Measurements from ENCODE around the gene JAGN1.
"Not testable (repeated sequence)": the region's sequence is repeated elsewhere in the genome, so short reads cannot be mapped to it uniquely, and the experiment has no call there.

The JAGN1 gene

GRCh38 chr3:9928158-9928557, 37.7 kb downstream of the JAGN1 start:
- no peak for DNase-seq

- DNase-seq, result no peak
Observed at GRCh38 chr3:9930804-9931418, 40.5 kb downstream of the JAGN1 start.

GRCh38 chr3:9932535-9932842, 42.1 kb downstream of the JAGN1 start:
- no peak for DNase-seq

GRCh38 chr3:9932843-9933560, 42.6 kb downstream of the JAGN1 start:
- DNase-seq, result peak; percentile 77

- peak; percentile 93 for DNase-seq
Observed at GRCh38 chr3:9933561-9934234, 43.3 kb downstream of the JAGN1 start, which contains the start of gene CRELD1. TSS of gene CRELD1 (plus strand) at chr3:9933834. CDS start at chr3:9934439, 605 bp downstream.

GRCh38 chr3:9934235-9934621, 43.8 kb downstream of the JAGN1 start:
- no peak for DNase-seq

GRCh38 chr3:9934993-9935392, 44.6 kb downstream of the JAGN1 start:
- no peak for DNase-seq

- no peak for DNase-seq
Observed at GRCh38 chr3:9935966-9936510, 45.6 kb downstream of the JAGN1 start.

- no peak for DNase-seq
Observed at GRCh38 chr3:9937486-9938238, 47.3 kb downstream of the JAGN1 start.

- no peak for DNase-seq
Observed at GRCh38 chr3:9938966-9939365, 48.6 kb downstream of the JAGN1 start.

GRCh38 chr3:9939906-9940305, 49.5 kb downstream of the JAGN1 start:
- DNase-seq, result not testable (repeated sequence)

- DNase-seq, result no peak
Observed at GRCh38 chr3:9940746-9941145, 50.3 kb downstream of the JAGN1 start.

GRCh38 chr3:9942164-9942563, 51.8 kb downstream of the JAGN1 start:
- DNase-seq, result no peak

GRCh38 chr3:9942934-9943690, 52.7 kb downstream of the JAGN1 start:
- no peak for DNase-seq

Measured in activated gamma-delta T cell (primary cell).